GM03348 (cell line): Measurements from ENCODE around the gene OLA1.
"Not testable (repeated sequence)": the region's sequence is repeated elsewhere in the genome, so short reads cannot be mapped to it uniquely, and the experiment has no call there.

Source experiments
- DNase-seq: peaks from one replicate; pipeline ENCODE4 v3.0.0; 2012; ENCODE audit warnings: low spot score

The OLA1 gene

DNA sequence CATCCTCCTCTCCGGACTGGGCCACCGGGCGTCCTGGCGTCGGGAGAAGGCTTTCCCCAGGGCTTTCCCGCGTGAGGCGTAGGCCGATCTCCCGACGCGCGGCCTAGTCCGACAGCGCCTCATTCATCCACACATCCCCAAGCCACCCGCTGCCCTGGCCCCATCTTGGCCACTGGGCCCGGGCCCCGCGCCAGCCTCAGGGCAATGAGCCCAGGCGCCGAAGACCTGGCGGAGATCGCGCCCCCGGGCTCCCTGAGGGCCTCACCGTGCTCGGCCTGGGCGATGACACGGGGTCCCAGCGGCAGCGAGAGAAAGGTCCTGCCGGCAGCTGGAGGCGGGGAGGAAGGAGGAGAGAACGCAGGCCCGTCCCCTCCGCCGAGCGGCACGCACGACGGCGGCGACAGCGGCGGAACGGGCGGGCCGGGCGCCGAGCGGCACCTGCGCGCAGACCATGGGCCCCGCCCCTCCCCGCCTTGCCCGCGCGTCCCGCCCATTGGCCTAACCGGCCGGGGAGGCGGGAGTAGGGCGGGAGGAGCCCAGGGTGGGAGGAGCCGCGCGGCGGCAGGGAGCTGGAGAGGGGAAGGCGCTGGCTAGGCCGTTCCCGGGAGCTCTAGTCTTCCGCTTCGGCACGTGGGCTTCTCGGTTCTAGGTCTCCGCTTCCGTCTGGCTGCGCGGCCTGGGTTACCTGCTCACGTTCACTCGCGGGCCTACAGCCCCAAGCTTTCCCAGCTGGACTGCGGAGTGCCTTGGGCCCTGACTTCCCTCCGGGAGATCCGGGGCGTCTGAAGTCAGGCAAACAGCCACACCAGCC lies at the start of gene OLA1:
TSS of gene OLA1 (minus strand) at position 346 of the 811 bp plus-strand sequence. CDS start 1,717 bp downstream, outside the sequence.
- DNase-seq = peak; percentile 98

DNA sequence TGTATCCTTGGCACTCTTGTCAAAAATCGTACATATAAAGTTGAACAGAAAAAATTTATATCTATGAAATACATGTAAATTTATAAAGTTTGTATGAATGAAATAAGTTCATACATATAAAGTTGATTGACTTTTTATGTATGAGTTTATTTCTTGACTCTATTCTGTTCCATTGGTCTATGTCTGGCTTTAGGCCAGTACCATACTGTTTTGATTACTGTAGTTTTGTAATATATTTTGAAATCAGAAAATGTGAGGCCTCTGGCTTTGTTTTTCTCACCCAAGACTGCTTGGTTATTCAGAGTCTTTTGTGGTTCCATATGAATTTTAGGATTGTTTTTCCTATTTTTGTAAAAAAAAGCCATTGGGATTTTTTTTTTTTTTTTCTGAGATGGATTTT lies 44.6 kb upstream of the OLA1 start:
- DNase-seq = no peak

DNA sequence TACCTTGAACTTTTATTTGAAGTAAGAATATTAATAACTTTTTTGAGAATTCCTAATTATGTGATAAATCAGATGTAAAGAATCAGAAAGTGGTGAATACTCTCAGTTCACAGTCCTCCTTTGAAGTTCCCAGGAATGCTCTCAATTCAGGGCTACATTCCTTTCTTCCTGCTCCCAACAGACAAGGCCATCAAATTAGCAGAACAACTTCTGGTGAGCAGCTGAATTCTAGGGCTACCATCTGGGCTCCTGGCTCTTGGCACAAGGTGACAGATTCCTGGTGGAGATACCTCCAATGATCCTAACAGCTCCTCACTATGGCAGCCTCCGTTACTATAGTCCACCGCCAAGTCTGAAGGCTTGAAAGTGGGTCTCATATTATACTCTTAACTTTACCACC lies 37.8 kb upstream of the OLA1 start:
- DNase-seq = no peak

DNA sequence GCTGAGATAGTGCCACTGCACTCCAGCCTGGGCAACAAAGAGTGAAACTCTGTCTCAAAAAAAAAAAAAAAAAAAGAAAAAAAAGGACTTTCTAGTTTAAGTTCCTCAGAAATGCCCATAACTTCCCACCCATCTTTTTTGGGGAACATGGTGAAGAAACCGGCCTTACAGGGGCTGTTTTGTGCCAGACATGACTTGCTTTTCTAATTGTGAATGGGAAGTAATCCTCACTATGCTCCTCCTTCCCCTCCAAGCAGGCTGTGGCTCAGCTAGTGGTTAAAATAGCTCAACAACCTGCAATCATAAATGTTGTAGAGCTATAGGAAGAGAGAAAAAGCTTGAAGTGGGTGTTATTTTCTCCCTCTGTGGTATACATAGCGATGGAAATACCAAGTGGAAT lies 34.1 kb upstream of the OLA1 start:
- DNase-seq = no peak

DNA sequence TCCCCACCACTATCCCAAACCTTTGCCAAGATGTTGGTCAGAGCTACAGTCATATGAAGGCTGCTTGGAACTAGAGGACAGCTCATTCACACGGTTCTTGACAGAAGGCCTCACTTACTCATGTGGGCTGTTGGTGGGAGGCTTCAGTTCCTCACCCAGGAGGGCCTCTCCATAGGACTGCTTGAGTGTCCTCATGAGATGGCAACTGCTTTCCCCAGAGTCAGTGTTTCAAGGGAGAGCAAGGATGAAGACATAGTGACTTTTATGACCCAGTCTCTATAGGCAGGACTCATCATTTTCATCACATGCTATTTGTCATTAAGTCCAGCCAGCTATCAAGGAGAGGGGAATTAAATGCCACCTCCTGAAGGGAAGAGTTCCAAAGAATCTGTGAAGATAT lies 33.4 kb upstream of the OLA1 start:
- no peak for DNase-seq

DNA sequence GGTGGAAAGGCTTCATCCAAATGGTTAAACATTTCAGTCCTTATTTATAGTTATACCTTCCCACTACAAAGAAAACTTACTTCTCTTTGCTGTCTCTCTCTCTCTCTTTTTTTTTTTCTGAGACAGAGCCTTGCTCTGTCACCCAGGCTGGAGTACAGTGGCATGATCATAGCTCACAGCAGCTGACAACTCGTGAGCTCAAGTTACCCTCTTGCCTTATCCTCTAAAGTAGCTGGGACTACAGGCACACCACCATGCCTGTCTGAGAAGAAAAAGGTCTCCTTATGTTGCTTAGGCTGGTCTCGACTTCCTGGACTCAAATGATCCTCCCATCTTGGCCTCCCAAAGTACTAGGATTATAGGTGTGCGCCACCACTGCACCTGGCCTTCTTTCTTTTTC lies 32.3 kb upstream of the OLA1 start:
- no peak for DNase-seq

DNA sequence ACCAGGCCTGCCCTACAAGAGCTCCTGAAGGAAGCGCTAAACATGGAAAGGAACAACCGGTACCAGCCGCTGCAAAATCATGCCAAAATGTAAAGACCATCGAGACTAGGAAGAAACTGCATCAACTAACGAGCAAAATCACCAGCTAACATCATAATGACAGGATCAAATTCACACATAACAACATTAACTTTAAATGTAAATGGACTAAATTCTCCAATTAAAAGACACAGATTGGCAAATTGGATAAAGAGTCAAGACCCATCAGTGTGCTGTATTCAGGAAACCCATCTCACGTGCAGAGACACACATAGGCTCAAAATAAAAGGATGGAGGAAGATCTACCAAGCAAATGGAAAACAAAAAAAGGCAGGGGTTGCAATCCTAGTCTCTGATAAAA lies 21.9 kb upstream of the OLA1 start:
- not testable (repeated sequence) for DNase-seq

DNA sequence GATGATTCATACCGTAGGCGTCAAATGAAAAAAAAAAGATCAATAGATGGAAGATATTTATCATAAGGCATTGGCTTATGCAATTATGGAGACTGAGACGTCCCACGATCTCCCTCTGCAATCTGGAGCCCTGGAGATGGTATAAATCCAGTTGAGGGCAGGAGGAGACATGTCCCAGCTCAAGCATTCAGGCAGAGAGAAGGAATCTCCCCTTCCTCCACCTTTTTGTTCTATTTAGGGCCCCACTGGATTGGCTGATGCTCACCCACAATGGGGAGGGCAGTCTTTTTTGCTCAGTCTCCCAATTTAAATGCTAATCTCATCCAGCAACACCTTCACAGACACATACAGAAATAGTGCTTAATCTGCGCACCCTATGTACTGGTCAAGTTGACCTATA lies 18.0 kb upstream of the OLA1 start:
- no peak for DNase-seq

DNA sequence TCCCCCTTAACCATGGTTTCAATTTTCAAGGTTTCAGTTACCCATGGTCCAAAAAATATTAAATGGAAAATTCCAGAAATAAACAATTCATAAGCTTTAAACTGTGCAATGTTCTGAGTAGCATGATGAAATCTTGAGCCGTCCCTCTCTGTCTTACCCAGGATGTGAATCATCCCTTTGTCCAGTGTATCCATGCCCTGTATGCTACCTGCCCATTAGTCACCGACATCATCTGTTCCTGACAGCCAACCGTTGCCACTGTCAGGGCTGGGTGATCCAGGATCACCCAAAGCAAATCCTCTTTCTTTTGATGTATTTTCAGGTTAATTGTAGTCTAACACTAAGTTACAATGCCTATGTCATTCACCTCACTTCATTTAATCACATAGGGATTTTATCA lies 15.7 kb upstream of the OLA1 start:
- DNase-seq = peak; percentile 22

DNA sequence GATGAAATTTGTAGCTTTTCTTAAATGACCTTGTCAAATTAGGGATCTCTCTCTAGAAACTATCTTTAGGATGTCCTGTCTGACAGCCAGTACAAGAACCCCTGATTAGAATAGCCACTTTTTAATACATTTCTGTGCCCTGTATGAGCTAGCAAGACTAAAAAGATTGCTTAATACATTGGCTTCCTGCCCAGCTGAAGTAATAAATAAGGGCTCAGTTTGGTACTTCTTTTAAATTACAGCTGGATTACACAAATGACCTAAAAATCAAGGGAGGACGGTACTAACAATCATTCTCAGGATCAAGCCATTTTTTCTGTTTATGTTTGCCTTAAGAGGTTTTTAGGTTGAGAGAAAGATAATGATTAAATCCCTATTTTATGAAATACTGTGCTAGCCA lies 11.6 kb upstream of the OLA1 start:
- peak; percentile 51 for DNase-seq

DNA sequence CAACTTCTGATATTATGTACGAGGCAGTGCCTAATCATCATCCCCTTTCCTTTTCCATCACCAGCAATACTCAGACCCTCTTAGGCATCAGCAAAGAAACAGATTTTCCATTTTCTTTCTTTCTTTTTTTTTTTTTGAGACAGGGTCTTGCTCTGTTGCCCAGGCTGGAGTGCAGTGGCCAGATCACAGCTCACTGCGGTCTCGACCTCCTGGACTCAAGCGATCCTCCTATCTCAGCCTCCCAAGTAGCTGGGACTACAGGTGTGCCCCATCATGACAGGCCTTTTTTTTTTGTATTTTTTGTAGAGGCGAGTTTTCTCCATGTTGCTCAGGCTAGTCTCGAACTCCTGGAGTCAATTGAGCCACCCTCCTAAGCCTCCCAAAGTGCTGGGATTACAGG lies 5.9 kb upstream of the OLA1 start:
- no peak for DNase-seq

DNA sequence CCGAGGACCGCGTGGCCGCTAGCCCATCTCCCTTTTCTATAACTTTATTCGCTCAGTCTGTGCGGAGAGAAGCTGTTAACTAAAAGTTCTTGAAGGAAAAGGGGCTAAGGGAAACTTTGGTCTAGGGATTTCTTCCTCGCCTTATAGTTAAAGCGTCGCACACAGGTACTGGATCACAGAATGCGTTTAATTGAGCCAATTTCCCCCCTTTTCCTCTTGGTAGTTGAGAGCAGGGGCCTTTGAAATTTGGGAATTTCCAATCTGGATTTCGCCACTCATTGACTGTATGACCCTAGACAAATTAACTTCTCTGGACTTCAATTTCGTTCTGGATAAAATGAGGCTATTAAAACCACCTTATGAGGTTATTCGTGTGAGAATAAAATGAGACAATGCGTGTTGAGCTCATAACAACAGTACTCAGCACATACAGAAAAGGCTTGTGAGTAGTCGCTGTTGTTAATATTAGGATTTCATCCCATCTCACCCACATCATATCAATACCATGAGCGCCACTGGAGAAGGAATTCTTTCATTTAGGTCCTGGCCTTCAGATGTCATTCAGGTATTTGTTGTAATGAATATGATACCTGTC lies 763 bp upstream of the OLA1 start:
- no peak for DNase-seq

DNA sequence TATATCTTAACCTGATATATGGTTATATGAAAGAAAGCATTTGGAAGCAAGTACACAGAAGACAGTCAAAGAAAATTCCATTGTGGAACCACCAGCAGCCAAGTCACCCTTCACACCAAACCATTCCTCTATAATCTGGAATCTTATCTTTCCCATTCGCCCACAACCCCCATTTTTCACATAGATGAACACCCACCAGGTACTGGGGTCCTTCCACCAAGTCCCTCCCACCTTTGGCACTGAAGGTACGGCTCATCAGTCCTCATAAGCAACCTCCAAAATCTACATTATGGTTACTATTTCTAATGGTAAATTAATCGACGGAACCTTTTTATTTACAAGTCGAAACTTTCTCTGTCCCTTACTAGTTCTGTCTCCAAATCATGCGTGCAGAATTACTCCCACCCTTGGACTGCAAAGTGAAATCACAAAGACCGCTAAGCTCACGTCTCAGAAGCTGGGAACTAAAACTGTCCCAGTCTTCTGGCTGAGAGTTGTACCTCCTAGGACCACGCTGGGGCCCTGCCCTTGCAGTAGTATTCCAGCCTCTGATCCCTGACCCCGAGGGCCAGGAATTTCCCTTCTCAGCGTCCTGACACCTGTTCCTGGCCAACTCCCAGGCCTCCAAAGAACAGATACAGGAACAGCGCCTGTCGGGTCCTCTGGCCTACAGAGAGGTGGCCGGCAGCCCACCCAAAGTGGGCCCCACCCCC lies 702 bp downstream of the OLA1 start:
- DNase-seq = no peak

DNA sequence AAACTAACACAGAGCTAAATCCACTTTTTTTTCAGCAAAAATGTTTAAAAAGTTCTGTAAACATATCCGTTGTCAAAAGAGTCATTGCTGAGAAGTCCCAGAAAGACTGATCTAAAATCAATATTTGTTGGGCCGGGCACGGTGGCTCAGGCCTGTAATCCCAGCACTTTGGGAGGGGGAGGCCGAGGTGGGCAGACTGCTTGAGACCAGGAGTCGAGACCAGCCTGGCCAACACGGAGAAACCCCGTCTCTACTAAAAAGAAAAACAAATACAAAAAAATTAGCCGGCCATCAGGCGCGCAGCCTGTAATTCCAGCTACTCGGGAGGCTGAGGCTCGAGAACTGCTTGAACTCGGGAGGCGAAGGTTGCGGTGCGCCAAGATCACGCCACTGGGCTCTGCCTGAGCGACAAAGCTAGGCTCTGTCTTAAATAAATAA lies 1.4 kb downstream of the OLA1 start:
- no peak for DNase-seq

DNA sequence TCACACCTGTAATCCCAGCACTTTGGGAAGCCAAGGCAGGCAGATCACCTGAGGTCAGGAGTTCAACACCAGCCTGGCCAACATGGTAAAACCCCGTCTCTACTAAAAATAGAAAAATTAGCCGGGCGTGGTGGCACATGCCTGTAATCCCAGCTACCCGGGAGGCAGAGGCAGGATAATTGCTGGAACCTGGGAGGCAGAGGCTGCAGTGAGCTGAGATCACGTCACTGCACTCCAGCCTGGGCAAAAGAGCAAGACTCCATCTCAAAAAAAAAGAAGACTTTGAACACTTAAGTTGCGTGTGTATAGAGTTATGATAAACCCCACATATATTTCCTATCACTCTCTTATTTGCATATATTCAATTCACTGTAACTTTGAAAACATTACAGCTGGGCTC lies 2.7 kb downstream of the OLA1 start:
- not testable (repeated sequence) for DNase-seq

DNA sequence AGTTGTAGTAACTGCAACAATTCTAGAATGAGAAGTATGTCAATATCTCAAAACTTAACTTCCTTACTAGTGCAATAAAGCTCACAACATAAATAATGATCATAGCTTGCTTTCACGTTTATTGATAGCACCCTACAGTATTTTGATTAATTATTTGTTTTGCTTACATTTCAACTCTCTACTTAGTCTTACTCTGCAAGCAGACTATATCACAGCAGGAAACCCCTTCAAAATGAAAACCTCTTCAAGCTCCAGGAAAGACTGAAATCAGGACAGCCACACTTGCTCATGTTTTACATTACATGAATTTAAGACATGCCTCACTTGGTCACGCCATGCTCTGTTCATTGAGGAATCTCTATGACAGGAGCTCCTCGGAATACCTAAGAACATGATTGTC lies 3.3 kb downstream of the OLA1 start:
- no peak for DNase-seq

DNA sequence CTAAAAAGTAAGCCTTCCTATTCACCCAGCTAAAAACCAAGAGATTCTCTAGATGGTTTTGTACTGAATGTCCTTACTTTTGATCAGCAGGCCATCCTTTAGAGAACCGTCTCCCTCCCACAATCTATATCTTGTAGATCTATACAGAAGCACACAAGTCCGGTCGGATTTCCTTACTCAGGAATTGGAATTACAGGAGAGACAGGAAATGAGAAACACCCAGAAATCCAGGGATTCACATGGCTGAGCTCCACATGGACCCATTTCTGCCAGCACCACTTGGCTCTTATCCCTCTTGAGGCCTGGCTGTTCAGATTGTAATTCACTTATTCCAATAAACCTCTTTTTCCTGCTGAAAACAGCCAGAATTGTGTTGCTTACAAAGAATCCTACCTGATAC lies 4.5 kb downstream of the OLA1 start:
- DNase-seq = no peak

DNA sequence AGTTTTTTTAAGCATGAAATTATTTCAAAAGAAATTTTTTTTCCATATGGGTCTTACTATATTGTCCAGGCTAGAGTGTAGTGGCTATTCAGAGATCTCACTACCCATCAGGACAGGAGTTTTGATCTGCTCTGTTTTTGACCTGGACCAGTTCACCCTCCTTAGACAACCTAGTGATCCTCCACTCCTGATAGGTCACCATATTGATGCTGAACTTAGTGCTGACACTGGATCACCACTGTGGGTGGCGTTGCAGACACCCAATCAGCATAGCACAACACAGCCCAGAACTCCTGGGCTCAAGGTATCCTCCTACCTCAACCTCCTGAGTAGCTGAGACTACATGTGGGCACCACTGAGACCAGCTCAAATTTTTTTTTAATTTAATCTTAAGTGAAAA lies 8.2 kb downstream of the OLA1 start:
- no peak for DNase-seq

DNA sequence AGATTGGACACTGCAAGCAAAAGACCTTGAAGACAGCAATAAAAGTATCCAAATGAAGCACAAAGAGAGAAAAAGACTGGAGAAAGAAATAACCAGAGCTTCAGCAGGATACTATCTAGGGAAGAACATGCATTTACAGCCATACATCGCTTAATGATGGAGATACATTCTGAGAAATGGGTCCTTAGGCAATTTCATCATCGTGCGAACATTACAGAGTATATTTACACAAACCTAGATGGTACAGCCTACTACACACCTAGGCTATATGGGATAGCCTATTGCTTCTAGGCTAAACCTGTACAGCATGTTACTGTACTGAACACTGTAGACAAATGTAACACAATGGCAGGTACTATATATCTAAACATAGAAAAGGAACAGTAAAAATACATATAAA lies 11.9 kb downstream of the OLA1 start:
- no peak for DNase-seq

DNA sequence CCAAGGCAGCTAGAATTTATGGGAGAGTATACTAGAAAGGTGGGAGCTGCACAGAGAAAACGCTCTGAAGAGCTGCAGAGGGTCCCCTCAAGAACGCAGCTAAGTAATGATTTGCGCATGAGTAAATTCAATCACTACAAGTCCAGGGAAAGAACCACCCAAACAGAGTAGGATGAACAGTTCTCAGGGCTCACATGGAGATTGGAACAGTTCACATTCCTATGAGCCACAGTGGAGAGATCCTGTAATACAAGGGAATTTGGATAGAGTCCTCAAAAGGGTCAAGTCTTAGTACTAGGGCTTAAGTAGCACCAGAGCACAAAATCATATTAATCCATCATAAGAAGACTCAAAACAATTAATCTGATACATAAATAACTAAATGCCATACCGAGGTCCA lies 12.7 kb downstream of the OLA1 start:
- peak; percentile 27 for DNase-seq

DNA sequence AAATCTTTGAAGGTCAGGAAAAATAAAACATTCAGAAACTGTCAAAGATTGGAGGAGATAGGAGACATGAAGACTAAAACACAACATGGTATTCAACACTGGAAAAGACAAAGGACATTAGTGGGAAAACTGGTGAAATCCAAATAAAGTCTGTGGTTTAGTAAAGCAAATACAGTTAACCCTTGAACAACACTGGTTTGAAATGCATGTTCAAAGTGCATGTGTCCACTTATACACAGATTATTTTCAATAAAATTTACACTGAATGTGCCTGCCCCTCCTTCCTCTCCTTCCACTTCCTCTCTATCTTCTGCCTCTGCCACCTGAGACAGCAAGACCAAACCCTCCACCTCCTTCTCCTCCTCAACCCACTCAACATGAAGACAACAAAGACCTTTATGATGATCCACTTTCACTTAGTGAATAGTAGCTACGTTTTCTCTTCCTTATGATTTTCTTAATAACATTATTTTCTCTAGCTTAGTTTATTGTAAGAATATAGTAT lies 14.5 kb downstream of the OLA1 start:
- DNase-seq = no peak

DNA sequence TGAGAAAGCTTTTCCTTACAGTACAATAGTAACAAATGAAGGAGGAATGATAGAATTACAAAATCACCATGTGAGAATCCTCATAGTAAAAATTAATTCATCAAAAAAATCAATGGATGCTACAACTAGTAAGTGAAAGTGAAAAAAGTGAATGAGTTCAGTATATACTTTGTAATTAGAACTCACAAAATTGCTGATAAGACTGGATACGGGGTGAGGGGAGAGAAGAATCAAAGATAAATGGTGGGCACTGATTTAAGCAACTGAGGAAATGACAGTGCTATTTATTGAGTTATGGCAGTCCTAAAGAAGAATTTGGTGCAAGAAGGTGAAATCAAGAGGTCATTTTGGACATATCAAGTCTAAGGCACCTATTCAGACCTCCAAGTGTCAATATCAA lies 20.6 kb downstream of the OLA1 start:
- no peak for DNase-seq

DNA sequence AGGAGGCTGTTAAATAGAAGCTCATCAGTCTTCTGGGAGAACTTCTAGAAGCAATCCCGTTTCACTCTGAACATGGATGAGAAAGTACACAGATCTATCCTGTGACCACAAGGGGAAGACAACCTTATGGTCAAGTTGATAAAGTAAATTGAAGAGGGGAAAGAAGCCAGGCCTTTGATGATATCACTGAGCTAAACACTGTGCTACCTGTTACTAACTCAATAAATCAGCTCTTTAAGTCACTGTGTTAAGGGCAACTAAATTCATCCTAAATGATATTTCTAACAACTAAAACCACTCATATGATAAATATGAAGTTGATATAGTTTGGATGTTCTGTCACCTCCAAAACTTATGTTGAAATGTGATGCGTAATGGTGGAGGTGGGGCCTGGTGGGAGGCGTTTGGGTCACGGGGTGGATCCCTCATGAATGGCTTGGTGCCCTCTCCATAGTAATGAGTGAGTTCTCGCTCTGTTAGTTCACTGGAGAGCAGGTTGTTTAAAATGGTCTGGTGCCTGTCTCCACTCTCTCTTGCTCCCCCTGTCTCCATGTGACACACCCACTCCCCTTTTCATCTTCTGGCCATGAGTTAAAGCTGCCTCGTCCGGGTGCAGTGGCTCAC lies 23.6 kb downstream of the OLA1 start:
- no peak for DNase-seq
